Calu3 (cell line): ENCODE measurements around the gene ANO9. TPM values are rescaled to one million over a fixed set of nuclear protein-coding genes. Genes with fewer than 3 reads are reported as not detected.
"Not testable (repeated sequence)": the region's sequence is repeated elsewhere in the genome, so short reads cannot be mapped to it uniquely, and the experiment has no call there.

Experiments used
- BruUV-seq: library from RNA; stranded (reverse); fragments of 400-500 nt; replicated peaks from 2 replicates; lab custom pipeline; 2021; lab: Mats Ljungman, UMichigan
- CTCF ChIA-PET: fragments of 300-600 bp; sonication (Branson Sonifier 250); formaldehyde crosslinking; loops from one replicate; lab custom pipeline; 2022; ENCODE audit warnings: antibody characterized with exemption; lab: Charles Lee
- DNase-seq: peaks from one replicate; pipeline ENCODE4 v3.0.0; 2022
- H3K27ac Mint-ChIP-seq: one replicate; pipeline ENCODE4 v1.8.0; 2022; ENCODE audit warnings: mixed read lengths; ENCODE audit not compliant: unreplicated experiment
- H3K27me3 Mint-ChIP-seq: one replicate; pipeline ENCODE4 v1.8.0; 2022; ENCODE audit warnings: mixed read lengths; ENCODE audit not compliant: unreplicated experiment
- H3K36me3 Mint-ChIP-seq: one replicate; pipeline ENCODE4 v1.8.0; 2022; ENCODE audit warnings: mild to moderate bottlenecking, moderate library complexity, mixed read lengths; ENCODE audit not compliant: insufficient read depth, unreplicated experiment
- H3K4me1 Mint-ChIP-seq: one replicate; pipeline ENCODE4 v1.8.0; 2022; ENCODE audit warnings: mild to moderate bottlenecking, low read depth, mixed read lengths; ENCODE audit not compliant: unreplicated experiment
- H3K4me3 Mint-ChIP-seq: one replicate; pipeline ENCODE4 v1.8.0; 2022; ENCODE audit warnings: mild to moderate bottlenecking, low read depth, moderate library complexity, mixed read lengths; ENCODE audit not compliant: unreplicated experiment
- H3K9me3 Mint-ChIP-seq: one replicate; pipeline ENCODE4 v1.8.0; 2022; ENCODE audit warnings: low read depth, mixed read lengths; ENCODE audit not compliant: unreplicated experiment
- CTCF ChIP-seq: fragments of 200-600 bp; IDR thresholded peaks from one replicate; pipeline ENCODE4 v1.8.0; 2022; ENCODE audit warnings: antibody characterized with exemption; ENCODE audit not compliant: unreplicated experiment
- intact Hi-C: fragments of 100-400 bp; cut with micrococcal nuclease; formaldehyde crosslinking; loops from one replicate; pipeline ENCODE4 v1.10.0; 2022; ENCODE audit not compliant: unreplicated experiment
- total RNA-seq: library from RNA; stranded (reverse); gene quantifications from 2 replicates; pipeline ENCODE4 v1.2.3, GENCODE V29; 2022

The ANO9 gene
- total RNA-seq, 1 experiment from 2014 or later, result 27.2 TPM

- H3K27ac Mint-ChIP-seq, result no peak overlapping the region
- H3K27me3 Mint-ChIP-seq, result no peaks in the 10 kb centered on the region
- DNase-seq, result no peak
- TF ChIP-seq CTCF, result no peak
- CTCF ChIA-PET, result interaction anchor here (0.8 kb wide), 1 partner anchor 11 kb away, joined by 7 read pairs; no protein-coding TSS in a partner anchor
- intact Hi-C loops, result no loop called here
- no TSS peak for BruUV-seq
- no peak overlapping the region for H3K4me3 Mint-ChIP-seq
- peaks cover 10% of the 10 kb centered on the region for H3K4me1 Mint-ChIP-seq
- peaks cover 7% of the 10 kb centered on the region for H3K36me3 Mint-ChIP-seq
- H3K9me3 Mint-ChIP-seq, result no peaks in the 10 kb centered on the region
These were observed 29.8 kb upstream of the ANO9 start for GRCh38 chr11:471468-472145.

DNA sequence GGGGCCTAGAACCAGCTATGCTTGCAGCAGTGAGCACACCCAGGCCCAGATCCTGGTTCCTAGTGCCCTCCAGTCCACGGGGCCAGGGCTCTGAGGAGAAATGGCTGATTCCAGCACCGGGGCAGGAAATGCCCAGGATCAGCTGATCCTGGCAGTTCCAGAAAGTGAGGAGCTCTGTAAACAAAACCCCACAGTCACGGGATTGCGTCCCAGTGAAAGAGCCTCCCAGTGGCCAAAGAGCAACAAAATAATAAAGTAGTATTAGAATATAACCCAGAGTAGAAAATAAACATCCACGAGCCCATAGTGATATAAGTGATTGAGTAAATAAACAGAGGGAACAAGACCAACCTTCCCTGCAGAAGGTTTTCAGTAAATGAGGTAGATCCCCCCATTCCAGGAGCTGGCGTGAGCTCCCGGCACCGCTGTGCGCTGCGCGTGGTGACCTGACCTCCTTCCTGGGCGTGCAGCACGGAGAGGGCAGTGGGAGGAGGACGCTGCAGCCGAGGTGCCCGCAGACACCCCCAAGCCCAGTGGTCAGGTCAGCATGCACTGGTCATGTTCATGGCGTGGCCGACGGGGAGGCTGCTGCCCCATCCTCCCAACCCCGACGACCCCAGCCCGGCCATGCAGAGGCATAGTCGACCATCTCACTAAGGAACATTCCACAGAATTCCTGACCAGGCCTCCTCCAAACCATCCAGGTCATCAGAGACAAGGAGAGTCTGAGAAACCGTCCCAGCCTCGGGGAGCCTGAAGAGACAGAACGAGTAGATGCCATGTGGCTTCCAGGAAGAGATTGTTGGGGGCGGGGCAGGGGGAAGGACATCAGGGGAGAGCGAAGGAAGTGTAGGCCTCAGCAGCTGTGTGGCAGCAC, 28.1 kb upstream of the ANO9 start:
- Mint-ChIP-seq H3K27me3 (no peaks in the 10 kb centered on the region), H3K4me1 (peaks cover 10% of the 10 kb centered on the region), H3K36me3 (peaks cover 13% of the 10 kb centered on the region), H3K27ac (no peak overlapping the region), H3K4me3 (no peak overlapping the region), H3K9me3 (no peaks in the 10 kb centered on the region)
- CTCF ChIA-PET, result interaction anchor here (0.8 to 1.0 kb wide), 2 partner anchors 8 to 20 kb away, joined by 4 read pairs; partner anchors contain the start of gene PTDSS2
- DNase-seq, result no peak
- BruUV-seq, result no TSS peak
- intact Hi-C loops, result no loop called here
- no peak for TF ChIP-seq CTCF

DNA sequence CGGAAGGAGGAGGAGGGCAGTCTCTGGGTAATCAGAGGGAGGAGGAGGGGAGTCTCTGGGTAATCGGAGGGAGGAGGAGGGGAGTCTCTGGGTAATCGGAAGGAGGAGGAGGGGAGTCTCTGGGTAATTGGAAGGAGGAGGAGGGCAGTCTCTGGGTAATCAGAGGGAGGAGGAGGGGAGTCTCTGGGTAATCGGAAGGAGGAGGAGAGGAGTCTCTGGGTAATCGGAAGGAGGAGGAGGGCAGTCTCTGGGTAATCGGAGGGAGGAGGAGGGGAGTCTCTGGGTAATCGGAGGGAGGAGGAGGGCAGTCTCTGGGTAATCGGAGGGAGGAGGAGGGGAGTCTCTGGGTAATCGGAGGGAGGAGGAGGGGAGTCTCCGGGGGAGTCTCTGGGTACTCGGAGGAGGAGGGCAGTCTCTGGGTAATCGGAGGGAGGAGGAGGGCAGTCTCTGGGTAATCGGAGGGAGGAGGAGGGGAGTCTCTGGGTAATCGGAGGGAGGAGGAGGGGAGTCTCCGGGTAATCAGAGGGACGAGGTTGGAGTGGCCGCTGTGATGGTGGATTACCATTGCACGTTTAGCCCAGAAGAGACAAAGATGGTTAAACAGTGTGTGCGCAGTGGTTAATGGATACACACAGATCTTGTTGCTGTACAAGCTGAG, 27.3 kb upstream of the ANO9 start:
- DNase-seq, H3K4me3 Mint-ChIP-seq, H3K9me3 Mint-ChIP-seq, H3K27ac Mint-ChIP-seq, BruUV-seq, intact Hi-C loops, H3K27me3 Mint-ChIP-seq: not testable (repeated sequence)
- Mint-ChIP-seq H3K36me3 (peaks cover 13% of the 10 kb centered on the region), H3K4me1 (peaks cover 10% of the 10 kb centered on the region)
- CTCF ChIA-PET, result interaction anchor here (0.8 to 1.0 kb wide), 2 partner anchors 9 to 19 kb away, joined by 4 read pairs; partner anchors contain the start of gene PTDSS2

- intact Hi-C loops, result no loop called here
- H3K27ac Mint-ChIP-seq, result peak overlapping the region; percentile 34
- H3K36me3 Mint-ChIP-seq, result peaks cover 13% of the 10 kb centered on the region
- H3K27me3 Mint-ChIP-seq, result no peaks in the 10 kb centered on the region
- CTCF ChIA-PET, result interaction anchor here (0.8 kb wide), 1 partner anchor 9 kb away, joined by 3 read pairs; no protein-coding TSS in a partner anchor
- H3K4me3 Mint-ChIP-seq, result no peak overlapping the region
- BruUV-seq, result no TSS peak
- peaks cover 10% of the 10 kb centered on the region for H3K4me1 Mint-ChIP-seq
- TF ChIP-seq CTCF, result no peak
- DNase-seq, result no peak
- H3K9me3 Mint-ChIP-seq, result no peaks in the 10 kb centered on the region
These were observed 26.7 kb upstream of the ANO9 start for GRCh38 chr11:468493-468892.
